ENCODE results near the gene ANKRD13A. TPM values are rescaled to one million over a fixed set of nuclear protein-coding genes. Genes with fewer than 3 reads are reported as not detected.

Gene ANKRD13A
- total and polyA plus RNA-seq, 2 experiments from 2014 or later, result 5.7 to 25.6 TPM

DNA sequence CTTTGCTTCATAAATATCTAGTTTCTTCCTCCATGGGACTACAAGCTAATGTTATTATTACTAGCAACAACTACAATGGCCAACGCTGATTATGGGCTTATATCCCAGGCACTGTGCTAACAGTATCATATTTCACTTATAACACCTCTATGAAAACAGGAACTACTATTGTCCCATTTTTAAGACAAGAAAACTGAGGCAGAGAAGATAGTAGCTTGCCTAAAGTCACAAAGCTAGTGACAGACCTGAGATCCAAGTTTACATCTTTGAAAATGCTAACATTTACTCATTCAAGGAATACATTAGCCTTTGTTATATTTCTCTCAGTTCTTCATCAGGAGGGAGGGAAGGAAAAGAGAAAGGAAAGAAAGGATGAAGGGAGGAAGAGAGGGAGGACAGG, 35.9 kb upstream of the ANKRD13A start (continued):
- TF ChIP-seq, protein P1, sequence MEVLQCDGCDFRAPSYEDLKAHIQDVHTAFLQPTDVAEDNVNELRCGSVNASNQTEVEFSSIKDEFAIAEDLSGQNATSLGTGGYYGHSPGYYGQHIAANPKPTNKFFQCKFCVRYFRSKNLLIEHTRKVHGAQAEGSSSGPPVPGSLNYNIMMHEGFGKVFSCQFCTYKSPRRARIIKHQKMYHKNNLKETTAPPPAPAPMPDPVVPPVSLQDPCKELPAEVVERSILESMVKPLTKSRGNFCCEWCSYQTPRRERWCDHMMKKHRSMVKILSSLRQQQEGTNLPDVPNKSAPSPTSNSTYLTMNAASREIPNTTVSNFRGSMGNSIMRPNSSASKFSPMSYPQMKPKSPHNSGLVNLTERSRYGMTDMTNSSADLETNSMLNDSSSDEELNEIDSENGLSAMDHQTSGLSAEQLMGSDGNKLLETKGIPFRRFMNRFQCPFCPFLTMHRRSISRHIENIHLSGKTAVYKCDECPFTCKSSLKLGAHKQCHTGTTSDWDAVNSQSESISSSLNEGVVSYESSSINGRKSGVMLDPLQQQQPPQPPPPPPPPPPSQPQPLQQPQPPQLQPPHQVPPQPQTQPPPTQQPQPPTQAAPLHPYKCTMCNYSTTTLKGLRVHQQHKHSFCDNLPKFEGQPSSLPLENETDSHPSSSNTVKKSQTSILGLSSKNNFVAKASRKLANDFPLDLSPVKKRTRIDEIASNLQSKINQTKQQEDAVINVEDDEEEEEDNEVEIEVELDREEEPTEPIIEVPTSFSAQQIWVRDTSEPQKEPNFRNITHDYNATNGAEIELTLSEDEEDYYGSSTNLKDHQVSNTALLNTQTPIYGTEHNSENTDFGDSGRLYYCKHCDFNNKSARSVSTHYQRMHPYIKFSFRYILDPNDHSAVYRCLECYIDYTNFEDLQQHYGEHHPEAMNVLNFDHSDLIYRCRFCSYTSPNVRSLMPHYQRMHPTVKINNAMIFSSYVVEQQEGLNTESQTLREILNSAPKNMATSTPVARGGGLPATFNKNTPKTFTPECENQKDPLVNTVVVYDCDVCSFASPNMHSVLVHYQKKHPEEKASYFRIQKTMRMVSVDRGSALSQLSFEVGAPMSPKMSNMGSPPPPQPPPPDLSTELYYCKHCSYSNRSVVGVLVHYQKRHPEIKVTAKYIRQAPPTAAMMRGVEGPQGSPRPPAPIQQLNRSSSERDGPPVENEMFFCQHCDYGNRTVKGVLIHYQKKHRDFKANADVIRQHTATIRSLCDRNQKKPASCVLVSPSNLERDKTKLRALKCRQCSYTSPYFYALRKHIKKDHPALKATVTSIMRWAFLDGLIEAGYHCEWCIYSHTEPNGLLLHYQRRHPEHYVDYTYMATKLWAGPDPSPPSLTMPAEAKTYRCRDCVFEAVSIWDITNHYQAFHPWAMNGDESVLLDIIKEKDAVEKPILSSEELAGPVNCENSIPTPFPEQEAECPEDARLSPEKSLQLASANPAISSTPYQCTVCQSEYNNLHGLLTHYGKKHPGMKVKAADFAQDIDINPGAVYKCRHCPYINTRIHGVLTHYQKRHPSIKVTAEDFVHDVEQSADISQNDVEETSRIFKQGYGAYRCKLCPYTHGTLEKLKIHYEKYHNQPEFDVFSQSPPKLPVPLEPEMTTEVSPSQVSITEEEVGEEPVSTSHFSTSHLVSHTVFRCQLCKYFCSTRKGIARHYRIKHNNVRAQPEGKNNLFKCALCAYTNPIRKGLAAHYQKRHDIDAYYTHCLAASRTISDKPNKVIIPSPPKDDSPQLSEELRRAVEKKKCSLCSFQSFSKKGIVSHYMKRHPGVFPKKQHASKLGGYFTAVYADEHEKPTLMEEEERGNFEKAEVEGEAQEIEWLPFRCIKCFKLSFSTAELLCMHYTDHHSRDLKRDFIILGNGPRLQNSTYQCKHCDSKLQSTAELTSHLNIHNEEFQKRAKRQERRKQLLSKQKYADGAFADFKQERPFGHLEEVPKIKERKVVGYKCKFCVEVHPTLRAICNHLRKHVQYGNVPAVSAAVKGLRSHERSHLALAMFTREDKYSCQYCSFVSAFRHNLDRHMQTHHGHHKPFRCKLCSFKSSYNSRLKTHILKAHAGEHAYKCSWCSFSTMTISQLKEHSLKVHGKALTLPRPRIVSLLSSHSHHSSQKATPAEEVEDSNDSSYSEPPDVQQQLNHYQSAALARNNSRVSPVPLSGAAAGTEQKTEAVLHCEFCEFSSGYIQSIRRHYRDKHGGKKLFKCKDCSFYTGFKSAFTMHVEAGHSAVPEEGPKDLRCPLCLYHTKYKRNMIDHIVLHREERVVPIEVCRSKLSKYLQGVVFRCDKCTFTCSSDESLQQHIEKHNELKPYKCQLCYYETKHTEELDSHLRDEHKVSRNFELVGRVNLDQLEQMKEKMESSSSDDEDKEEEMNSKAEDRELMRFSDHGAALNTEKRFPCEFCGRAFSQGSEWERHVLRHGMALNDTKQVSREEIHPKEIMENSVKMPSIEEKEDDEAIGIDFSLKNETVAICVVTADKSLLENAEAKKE (CRISPR knock-in tag; IDR thresholded peaks at IDR 0.05), result no peak
- TF ChIP-seq, protein P2, sequence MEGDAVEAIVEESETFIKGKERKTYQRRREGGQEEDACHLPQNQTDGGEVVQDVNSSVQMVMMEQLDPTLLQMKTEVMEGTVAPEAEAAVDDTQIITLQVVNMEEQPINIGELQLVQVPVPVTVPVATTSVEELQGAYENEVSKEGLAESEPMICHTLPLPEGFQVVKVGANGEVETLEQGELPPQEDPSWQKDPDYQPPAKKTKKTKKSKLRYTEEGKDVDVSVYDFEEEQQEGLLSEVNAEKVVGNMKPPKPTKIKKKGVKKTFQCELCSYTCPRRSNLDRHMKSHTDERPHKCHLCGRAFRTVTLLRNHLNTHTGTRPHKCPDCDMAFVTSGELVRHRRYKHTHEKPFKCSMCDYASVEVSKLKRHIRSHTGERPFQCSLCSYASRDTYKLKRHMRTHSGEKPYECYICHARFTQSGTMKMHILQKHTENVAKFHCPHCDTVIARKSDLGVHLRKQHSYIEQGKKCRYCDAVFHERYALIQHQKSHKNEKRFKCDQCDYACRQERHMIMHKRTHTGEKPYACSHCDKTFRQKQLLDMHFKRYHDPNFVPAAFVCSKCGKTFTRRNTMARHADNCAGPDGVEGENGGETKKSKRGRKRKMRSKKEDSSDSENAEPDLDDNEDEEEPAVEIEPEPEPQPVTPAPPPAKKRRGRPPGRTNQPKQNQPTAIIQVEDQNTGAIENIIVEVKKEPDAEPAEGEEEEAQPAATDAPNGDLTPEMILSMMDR (conservative IDR thresholded peaks at IDR 0.05; ENCODE audit: low read depth in 2 of 2), result no peak
- TF ChIP-seq, protein P3, sequence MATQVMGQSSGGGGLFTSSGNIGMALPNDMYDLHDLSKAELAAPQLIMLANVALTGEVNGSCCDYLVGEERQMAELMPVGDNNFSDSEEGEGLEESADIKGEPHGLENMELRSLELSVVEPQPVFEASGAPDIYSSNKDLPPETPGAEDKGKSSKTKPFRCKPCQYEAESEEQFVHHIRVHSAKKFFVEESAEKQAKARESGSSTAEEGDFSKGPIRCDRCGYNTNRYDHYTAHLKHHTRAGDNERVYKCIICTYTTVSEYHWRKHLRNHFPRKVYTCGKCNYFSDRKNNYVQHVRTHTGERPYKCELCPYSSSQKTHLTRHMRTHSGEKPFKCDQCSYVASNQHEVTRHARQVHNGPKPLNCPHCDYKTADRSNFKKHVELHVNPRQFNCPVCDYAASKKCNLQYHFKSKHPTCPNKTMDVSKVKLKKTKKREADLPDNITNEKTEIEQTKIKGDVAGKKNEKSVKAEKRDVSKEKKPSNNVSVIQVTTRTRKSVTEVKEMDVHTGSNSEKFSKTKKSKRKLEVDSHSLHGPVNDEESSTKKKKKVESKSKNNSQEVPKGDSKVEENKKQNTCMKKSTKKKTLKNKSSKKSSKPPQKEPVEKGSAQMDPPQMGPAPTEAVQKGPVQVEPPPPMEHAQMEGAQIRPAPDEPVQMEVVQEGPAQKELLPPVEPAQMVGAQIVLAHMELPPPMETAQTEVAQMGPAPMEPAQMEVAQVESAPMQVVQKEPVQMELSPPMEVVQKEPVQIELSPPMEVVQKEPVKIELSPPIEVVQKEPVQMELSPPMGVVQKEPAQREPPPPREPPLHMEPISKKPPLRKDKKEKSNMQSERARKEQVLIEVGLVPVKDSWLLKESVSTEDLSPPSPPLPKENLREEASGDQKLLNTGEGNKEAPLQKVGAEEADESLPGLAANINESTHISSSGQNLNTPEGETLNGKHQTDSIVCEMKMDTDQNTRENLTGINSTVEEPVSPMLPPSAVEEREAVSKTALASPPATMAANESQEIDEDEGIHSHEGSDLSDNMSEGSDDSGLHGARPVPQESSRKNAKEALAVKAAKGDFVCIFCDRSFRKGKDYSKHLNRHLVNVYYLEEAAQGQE (IDR thresholded peaks at IDR 0.05; ENCODE audit: unreplicated experiment), result no peak

All from GM23338 (cell line).